GM19239 (cell line): ENCODE results near the gene IPO11.

Experiments
- DNase-seq: peaks from one replicate; pipeline ENCODE4 v3.0.0; 2011; ENCODE audit warnings: low spot score; ENCODE audit not compliant: insufficient read length
- FAIRE-seq: peaks from 2 replicates; lab custom pipeline; 2011; peaks lifted over from hg19 to GRCh38; lab: Jason Lieb, UNC

IPO11 gene

GRCh38 chr5:62412549-62413329 lies at the start of gene IPO11:
IPO11 (plus strand) TSS chr5:62412763; CDS start chr5:62437280, 24,517 bp downstream.
- FAIRE-seq (peak; percentile 100), DNase-seq (peak; percentile 83)

GRCh38 chr5:62369039-62369438 lies 43.5 kb upstream of the IPO11 start:
- DNase-seq (no peak), FAIRE-seq (no peak)

GRCh38 chr5:62371409-62371808 lies 41.2 kb upstream of the IPO11 start:
- DNase-seq (no peak), FAIRE-seq (no peak)

GRCh38 chr5:62372600-62372999 lies 40.0 kb upstream of the IPO11 start:
- no peak for FAIRE-seq
- DNase-seq, result no peak

GRCh38 chr5:62373382-62373781 lies 39.2 kb upstream of the IPO11 start:
- FAIRE-seq (no peak), DNase-seq (no peak)

- DNase-seq, result no peak
- no peak for FAIRE-seq
Observed at GRCh38 chr5:62374090-62374489, 38.5 kb upstream of the IPO11 start.

- no peak for FAIRE-seq
- DNase-seq, result no peak
Observed at GRCh38 chr5:62375627-62376026, 36.9 kb upstream of the IPO11 start.

- no peak for FAIRE-seq
- no peak for DNase-seq
Observed at GRCh38 chr5:62376064-62376463, 36.5 kb upstream of the IPO11 start.

- FAIRE-seq, result no peak
Observed at GRCh38 chr5:62385131-62385530, 27.4 kb upstream of the IPO11 start.

GRCh38 chr5:62385816-62386400 lies 26.7 kb upstream of the IPO11 start:
- no peak for DNase-seq
- no peak for FAIRE-seq

More at GRCh38 chr5:62385131-62385530, 27.4 kb upstream of the IPO11 start:
- DNase-seq, result no peak

- no peak for FAIRE-seq
- no peak for DNase-seq
Observed at GRCh38 chr5:62386824-62387223, 25.7 kb upstream of the IPO11 start.

- FAIRE-seq (no peak), DNase-seq (no peak)
Observed at GRCh38 chr5:62395210-62395950, 17.2 kb upstream of the IPO11 start.

GRCh38 chr5:62403411-62404250 lies 8.9 kb upstream of the IPO11 start, which contains the start of gene DIMT1:
DIMT1 (minus strand) TSS chr5:62403905; CDS start chr5:62403772, 133 bp downstream.
- FAIRE-seq, result peak; percentile 98
- DNase-seq, result peak; percentile 73

- FAIRE-seq, result no peak
Observed at GRCh38 chr5:62413711-62414110, 1.1 kb downstream of the IPO11 start.

GRCh38 chr5:62418462-62419076 lies 6.0 kb downstream of the IPO11 start:
- FAIRE-seq (no peak), DNase-seq (no peak)

More at GRCh38 chr5:62413711-62414110, 1.1 kb downstream of the IPO11 start:
- no peak for DNase-seq

- no peak for DNase-seq
- FAIRE-seq, result no peak
Observed at GRCh38 chr5:62419609-62420008, 7.0 kb downstream of the IPO11 start.

- FAIRE-seq, result no peak
- DNase-seq, result no peak
Observed at GRCh38 chr5:62421414-62421813, 8.9 kb downstream of the IPO11 start.

- FAIRE-seq (no peak), DNase-seq (no peak)
Observed at GRCh38 chr5:62424763-62425162, 12.2 kb downstream of the IPO11 start.

- no peak for FAIRE-seq
- DNase-seq, result no peak
Observed at GRCh38 chr5:62431735-62432620, 19.4 kb downstream of the IPO11 start.
